HG03060 (cell line): Measurements from ENCODE around the gene HELZ.
"Not testable (repeated sequence)": the region's sequence is repeated elsewhere in the genome, so short reads cannot be mapped to it uniquely, and the experiment has no call there.

Experiments used
- ATAC-seq: cut with Tn5 transposase; IDR thresholded peaks from one replicate; pipeline ENCODE4 v1.9.1; 2021; ENCODE audit warnings: low read depth, moderate number of reproducible peaks; ENCODE audit not compliant: unreplicated experiment

Gene HELZ

DNA sequence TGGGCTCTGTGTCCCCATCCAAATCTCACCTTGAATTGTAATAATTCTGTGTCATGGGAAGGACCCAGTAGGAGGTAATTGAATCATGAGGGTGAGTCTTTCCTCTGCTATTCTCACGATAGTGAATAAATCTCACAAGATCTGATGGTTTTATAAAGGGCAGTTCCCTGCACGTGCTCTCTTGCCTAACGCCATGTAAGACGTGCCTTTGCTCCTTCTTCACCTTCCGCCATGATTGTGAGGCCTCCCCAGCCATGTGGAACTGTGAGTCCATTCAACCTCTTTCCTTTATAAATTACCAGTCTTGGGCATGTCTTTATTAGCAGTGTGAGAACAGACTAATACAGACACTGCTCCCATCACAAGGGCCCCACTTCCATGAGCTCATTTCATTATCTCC lies 203.9 kb downstream of the HELZ start:
- ATAC-seq, result not testable (repeated sequence)

DNA sequence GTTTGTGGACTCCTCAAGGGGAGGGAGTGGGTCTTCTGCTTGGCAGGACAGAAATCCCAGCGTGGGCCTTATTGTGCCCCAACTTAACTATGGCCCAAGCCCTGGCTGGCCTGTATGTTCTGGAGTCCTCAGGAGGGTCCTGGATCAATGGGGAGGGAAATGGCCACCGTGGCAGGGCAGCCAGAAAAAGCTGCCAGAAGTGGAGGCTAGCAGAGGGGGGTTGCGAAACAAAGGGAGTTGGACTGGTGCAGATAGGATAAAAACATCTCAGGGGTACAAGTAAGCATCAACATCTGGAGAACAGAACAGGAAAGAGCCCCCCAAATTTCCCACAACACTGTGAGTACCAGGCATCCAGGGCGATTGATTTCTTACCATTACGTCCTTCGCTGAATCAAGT lies 204.3 kb downstream of the HELZ start:
- no peak for ATAC-seq

GRCh38 chr17:67038861-67039365 lies 206.1 kb downstream of the HELZ start:
- no peak for ATAC-seq

DNA sequence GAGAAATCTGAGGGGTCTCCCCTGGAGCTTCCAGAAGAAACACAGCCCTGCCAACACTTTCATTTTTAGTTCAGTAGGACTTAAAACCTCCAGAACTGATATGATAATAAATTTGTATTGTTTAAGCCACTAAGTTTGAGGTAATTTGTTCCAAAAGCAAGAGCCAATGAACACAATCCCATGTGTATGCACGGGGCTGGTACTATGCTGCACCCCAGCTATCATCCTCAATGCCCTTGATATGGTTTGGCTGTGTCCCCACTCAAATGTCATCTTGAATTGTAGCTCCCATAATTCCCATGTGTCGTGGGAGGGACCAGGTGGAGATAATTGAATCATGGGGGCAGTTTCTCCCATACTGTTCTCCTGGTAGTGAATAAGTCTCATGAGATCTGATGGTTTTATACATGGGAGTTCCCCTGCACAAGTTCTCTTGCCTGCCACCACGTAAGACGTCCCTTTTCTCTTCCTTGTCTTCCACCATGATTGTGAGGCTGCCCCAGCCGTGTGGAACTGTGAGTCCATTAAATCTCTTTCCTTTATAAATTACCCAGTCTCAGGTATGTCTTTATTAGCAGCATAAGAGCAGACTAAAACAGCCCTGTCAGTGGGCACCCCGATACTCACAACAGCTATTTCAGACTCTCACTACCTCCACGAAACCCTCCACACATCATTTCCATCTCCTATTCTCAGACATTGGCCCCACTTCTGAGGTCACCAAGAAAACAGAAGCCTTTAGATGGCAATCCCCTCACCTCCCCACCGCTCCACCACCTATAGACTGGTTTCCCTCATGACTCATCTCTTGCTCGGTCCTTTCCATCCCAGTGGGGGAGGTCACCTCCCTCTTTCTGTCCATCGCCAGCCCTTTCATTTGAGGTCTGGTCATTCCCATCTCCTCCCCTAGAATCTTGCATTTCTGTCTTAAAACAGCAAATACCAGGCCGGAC lies 209.6 kb downstream of the HELZ start:
- ATAC-seq, result no peak

DNA sequence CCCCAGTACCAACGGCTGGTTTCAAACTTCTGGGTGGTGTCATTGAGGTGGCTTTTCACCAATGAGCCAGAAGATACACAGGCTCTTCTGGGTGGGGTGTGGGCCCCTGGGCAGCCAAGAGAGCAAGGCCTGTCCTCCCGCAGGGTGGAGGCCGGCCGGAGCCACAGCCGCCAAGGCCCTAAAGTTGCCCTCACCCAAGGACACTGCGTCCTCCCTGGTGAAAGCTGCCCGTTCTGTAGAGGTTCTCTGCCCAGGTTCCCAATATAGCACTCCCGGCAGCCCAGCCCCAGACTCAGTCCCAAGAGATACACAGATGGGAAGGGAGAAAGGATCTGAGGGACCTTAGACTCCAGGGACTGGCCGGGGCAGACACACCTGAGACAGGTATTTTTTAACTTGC lies 211.4 kb downstream of the HELZ start:
- ATAC-seq, result no peak

- no peak for ATAC-seq
Observed at GRCh38 chr17:67032985-67033384, 212.0 kb downstream of the HELZ start.

DNA sequence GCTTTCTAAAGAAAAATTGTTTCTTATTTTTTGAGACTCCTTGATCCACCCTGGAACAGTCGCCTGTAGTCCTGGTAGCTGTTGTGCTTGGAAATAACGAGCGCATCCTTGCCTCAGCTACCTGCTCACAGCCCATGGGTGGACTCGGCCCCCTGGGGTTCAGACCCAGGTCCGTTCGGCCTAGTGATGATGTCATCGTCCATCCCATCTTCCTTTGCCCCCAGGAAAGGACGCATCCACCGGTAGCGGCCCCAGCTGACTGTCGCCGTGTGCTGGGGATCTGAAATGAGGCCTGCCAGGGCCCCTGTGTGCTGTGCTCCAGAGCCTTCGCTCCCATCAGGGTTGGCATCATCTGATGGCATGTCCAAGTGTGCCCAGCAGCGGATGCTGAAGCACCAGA lies 212.6 kb downstream of the HELZ start:
- ATAC-seq, result no peak

- no peak for ATAC-seq
Observed at GRCh38 chr17:67030641-67031040, 214.4 kb downstream of the HELZ start.

DNA sequence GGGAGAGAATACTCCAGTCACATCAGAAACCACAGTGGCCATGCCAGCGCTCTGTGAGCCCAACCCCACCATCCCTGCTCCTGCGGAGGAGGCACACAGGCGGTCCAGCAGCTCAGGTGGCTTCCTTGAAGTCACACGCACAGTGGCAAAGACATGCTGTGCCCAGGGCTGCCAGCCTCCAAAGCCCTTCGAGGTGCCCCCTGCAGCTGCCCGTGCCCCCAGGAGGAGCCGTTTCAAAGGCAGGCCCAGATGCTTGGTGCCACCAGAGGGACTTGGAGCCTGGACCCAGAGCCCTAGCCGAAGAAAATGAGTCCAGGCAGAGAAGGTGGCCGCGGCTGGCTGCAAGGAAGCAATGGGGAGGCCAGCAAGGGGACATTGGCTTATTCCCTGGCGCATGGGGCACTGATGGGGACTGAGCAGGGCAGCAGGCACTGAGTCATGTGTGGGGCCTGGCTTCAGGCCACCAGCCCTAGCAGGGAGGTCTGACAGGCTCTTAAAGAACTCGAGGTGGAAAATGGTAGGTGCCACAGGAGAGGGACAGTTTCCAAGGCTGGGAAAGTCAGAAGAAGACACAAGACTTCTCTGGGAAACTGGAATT lies 217.9 kb downstream of the HELZ start:
- ATAC-seq, result no peak

- ATAC-seq, result no peak
Observed at GRCh38 chr17:67026341-67026740, 218.7 kb downstream of the HELZ start.

GRCh38 chr17:67025216-67025792 lies 219.7 kb downstream of the HELZ start:
- ATAC-seq, result no peak

DNA sequence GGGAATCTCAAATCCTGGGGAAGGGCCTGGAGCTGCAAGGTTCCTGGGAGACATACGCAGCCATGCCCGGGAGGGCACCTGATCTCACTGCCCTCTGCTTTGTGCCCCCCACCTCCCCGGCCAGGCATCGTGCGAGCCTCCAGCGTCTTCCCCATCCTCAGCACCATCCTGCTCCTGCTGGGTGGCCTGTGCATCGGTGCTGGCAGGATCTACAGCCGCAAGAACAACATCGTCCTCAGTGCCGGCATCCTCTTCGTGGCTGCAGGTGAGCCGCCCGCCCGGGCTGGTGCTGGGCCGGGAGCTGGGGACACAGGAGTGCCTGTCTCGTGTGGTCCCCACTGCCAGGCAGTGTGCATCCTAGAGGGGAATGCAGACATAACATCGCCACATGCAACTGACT lies 220.3 kb downstream of the HELZ start:
- no peak for ATAC-seq

DNA sequence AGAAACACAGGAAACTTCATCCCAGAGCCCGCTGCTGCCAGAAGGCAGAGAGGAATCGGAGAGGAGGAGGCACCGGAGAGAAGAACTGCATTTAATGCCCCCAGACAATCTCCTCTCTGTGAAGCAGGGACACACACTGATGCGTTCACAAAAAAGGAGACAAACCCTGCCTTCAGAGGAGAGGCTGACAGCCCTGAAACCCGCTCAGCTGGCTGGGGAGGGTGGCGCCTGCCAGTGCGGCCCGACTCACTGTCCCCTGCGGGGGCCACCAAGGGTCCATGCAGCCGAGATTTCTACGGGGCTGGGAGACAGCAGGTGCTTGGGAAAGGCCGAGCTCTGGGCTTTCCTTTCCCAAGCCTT lies 222.6 kb downstream of the HELZ start:
- no peak for ATAC-seq

DNA sequence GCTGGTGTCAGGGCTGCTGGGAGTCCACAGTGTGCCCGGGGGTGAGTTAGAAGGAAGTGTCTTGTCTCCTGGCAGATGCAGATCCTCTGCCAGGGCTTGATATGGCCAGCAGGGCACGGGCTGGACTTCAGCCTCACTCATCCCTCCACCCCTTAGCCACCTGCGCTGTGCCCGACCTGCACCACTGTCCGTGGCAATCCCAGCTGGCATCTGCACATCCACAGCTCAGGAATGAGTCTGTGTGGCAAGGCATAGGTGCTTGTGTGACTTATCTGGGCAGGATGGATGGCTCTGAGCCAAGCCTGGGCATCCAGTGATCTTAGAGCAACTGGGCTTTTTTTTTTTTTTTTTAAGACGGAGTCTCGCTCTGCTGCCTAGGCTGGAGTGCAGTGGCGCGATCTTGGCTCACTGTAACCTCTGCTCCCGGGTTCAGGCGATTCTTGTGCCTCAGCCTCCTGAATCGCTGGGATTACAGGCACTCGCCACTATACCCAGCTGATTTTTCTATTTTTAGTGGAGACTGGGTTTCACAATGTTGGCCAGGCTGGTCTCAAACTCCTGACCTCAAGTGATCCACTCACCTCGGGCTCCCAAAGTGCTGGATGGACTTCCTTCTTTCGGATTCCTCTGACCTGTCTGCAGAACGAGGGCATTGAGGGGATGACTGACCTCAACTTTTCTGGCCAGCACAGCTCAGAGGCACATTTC lies 223.1 kb downstream of the HELZ start:
- ATAC-seq, result no peak

DNA sequence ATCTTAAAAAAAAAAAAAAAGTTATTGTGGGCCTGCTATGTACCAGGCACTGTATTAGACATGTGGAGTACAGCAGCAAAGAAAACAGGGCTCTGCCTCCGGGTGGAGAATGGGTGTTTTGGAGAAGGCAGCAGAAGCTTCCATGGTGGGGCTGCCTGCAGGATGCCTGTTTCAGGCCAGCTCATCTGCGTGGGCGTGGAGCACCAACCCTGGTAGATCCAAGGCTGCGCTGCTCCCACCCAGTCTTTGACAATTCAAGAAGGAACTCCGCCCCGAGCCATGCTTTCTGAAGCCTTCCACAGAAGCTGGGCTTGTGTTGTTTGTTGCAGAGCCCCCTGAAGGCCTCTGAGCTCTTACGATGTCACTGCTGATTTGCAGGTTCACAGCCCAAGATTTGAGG lies 223.8 kb downstream of the HELZ start:
- no peak for ATAC-seq
